HEK293 (cell line): ENCODE data around the gene BEGAIN.

Experiments
- CTCF ChIP-seq: fragments of 450-650 bp; formaldehyde crosslinking; IDR thresholded peaks from 2 replicates; pipeline ENCODE4 v1.5.1; 2016; ENCODE audit warnings: missing biosample characterization, missing genetic modification characterization
- ZNF785 ChIP-seq: fragments of 450-650 bp; formaldehyde crosslinking; IDR thresholded peaks from 2 replicates; pipeline ENCODE4 v1.5.1; 2016; ENCODE audit warnings: missing biosample characterization, missing genetic modification characterization

- TF ChIP-seq CTCF (no peak), ZNF785 (tag by site-specific recombination) (no peak)
Observed at GRCh38 chr14:100523131-100523842, 63.9 kb downstream of the BEGAIN start.
